Mesothelial cell of epicardium (in vitro differentiated cells): ENCODE measurements around the gene F8. TPM values are rescaled to one million over a fixed set of nuclear protein-coding genes. Genes with fewer than 3 reads are reported as not detected.

Experiments
- DNase-seq, 2 experiments: peaks; one replicate each; pipeline ENCODE4 v3.0.0; 2021; ENCODE audit warnings: low spot score in 2 of 2; ENCODE audit not compliant: unreplicated experiment in 2 of 2
- H3K27ac Mint-ChIP-seq: 2 replicates; pipeline ENCODE4 v1.8.0; 2021; ENCODE audit warnings: mixed read lengths
- H3K27me3 Mint-ChIP-seq: 2 replicates; pipeline ENCODE4 v1.8.0; 2021; ENCODE audit warnings: low read depth, mixed read lengths
- H3K36me3 Mint-ChIP-seq: 2 replicates; pipeline ENCODE4 v1.8.0; 2021; ENCODE audit warnings: mixed read lengths
- H3K4me1 Mint-ChIP-seq: 2 replicates; pipeline ENCODE4 v1.8.0; 2021; ENCODE audit warnings: mixed read lengths
- H3K4me3 Mint-ChIP-seq: 2 replicates; pipeline ENCODE4 v1.8.0; 2021; ENCODE audit warnings: mild to moderate bottlenecking, moderate library complexity, mixed read lengths
- H3K9me3 Mint-ChIP-seq: 2 replicates; pipeline ENCODE4 v1.8.0; 2021; ENCODE audit warnings: mixed read lengths
- CTCF ChIP-seq: fragments of 200-600 bp; sonication (generic); IDR thresholded peaks from one replicate; pipeline ENCODE4 v1.5.0; 2021; ENCODE audit warnings: antibody characterized with exemption; ENCODE audit not compliant: unreplicated experiment
- total RNA-seq: library from RNA; stranded (reverse); gene quantifications from 3 replicates; pipeline ENCODE4 v1.2.1, GENCODE V29; 2021

The F8 gene
- total RNA-seq, 1 donor from 2014 or later, result 3.9 TPM

DNA sequence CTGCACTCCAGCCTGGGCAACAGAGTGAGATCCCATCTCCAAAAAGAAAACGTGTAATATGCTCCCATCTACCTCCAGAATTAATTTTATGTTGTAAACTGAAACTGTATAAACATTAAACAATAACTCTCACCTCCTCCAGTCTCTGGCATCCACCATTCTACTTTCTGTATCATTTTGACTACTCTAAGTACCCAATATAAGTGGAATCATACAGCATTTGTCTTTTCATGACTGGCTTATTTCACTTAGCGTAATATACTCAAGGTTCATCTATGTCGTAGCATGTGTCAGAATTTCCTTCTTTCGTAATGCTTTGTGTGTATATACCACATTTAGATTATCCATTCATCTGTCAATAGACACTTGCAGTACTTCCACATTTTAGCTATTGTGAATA, 20.6 kb downstream of the F8 start:
- Mint-ChIP-seq H3K4me3 (no peak overlapping the region), H3K27ac (no peak overlapping the region), H3K9me3 (peaks cover 63% of the 10 kb centered on the region), H3K4me1 (peaks cover under 1% of the 10 kb centered on the region), H3K27me3 (no peaks in the 10 kb centered on the region), H3K36me3 (no peaks in the 10 kb centered on the region)
- DNase-seq, result no peak
- TF ChIP-seq CTCF, result no peak

GRCh38 chrX:155000841-155001240, 21.7 kb downstream of the F8 start:
- DNase-seq, result no peak
- Mint-ChIP-seq H3K4me3 (no peak overlapping the region), H3K27ac (no peak overlapping the region), H3K36me3 (no peaks in the 10 kb centered on the region), H3K9me3 (peaks cover 63% of the 10 kb centered on the region), H3K4me1 (no peaks in the 10 kb centered on the region), H3K27me3 (no peaks in the 10 kb centered on the region)
- no peak for TF ChIP-seq CTCF

DNA sequence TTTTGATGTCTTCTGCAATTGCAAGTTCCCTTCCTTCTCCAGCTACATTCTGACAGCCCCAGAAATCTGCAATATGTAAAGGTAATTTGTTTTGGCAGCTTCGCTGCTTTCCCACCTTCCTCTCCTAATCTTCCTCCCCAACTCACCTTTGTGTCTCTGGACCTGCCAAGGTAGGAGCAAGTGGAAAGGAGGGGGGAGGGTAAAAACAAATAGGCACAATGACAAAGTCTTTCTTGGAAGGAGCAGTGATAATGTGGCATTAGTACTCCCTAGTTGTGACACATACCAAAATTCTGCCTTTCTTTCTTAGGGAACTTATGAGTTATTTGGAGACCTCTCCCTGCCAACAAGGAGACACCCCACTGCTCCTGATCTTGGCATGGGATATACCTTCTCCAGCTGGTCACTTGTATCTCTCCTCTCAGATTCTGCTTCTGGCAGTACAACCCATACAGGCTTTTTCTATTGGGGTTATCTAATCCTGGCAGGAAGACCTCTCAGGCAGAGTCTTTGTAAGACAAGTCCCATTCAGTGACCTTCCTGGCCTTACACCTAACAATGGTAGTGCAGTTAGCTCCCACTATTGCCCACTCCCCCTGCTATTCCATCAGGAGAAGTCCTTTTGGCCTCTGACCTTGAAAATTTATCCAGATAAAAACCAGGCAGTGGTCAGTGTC, 24.2 kb downstream of the F8 start:
- Mint-ChIP-seq H3K27ac (no peak overlapping the region), H3K9me3 (peaks cover 45% of the 10 kb centered on the region), H3K4me1 (no peaks in the 10 kb centered on the region), H3K27me3 (no peaks in the 10 kb centered on the region), H3K4me3 (no peak overlapping the region), H3K36me3 (no peaks in the 10 kb centered on the region)
- DNase-seq, result no peak
- TF ChIP-seq CTCF, result no peak

GRCh38 chrX:154991476-154991875, 31.0 kb downstream of the F8 start:
- no peak overlapping the region for H3K27ac Mint-ChIP-seq
- no peak for TF ChIP-seq CTCF
- no peaks in the 10 kb centered on the region for H3K4me1 Mint-ChIP-seq
- H3K9me3 Mint-ChIP-seq, result peaks cover 29% of the 10 kb centered on the region
- DNase-seq, result no peak
- H3K36me3 Mint-ChIP-seq, result no peaks in the 10 kb centered on the region
- H3K4me3 Mint-ChIP-seq, result no peak overlapping the region
- H3K27me3 Mint-ChIP-seq, result no peaks in the 10 kb centered on the region

- Mint-ChIP-seq H3K27ac (no peak overlapping the region), H3K4me3 (no peak overlapping the region), H3K36me3 (no peaks in the 10 kb centered on the region), H3K27me3 (no peaks in the 10 kb centered on the region), H3K9me3 (peaks cover 29% of the 10 kb centered on the region), H3K4me1 (no peaks in the 10 kb centered on the region)
- TF ChIP-seq CTCF, result no peak
- DNase-seq, result no peak
Measured at GRCh38 chrX:154991039-154991438, 31.5 kb downstream of the F8 start.

DNA sequence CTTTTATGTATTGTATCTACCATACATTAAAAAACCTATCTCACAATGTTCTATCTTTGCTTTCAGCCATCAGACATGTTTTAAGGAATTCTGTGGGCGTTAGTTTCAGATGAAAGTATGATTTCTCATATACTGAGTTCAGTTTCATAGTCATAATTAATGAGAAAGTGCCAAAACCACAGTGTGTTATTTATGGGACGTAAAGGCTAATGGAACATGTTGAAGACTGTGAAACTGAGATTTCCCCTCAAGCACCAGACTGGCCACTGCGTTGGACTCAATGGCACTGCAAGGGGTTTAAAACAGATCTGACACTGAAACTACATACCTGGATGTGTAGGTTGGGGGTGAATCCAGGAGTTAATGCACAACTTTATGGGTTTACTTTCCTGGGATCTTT, 32.0 kb downstream of the F8 start:
- no peak for TF ChIP-seq CTCF
- H3K4me1 Mint-ChIP-seq, result no peaks in the 10 kb centered on the region
- DNase-seq, result no peak
- H3K36me3 Mint-ChIP-seq, result no peaks in the 10 kb centered on the region
- peaks cover 29% of the 10 kb centered on the region for H3K9me3 Mint-ChIP-seq
- no peak overlapping the region for H3K4me3 Mint-ChIP-seq
- H3K27me3 Mint-ChIP-seq, result no peaks in the 10 kb centered on the region
- H3K27ac Mint-ChIP-seq, result no peak overlapping the region
